GM10266 (cell line): Measurements from ENCODE around the gene MR1.

ENCODE experiments used
- DNase-seq: peaks from one replicate; pipeline ENCODE4 v3.0.0; 2012; ENCODE audit errors: extremely low spot score
- TF ChIP-seq, protein P1 (sequence below): IDR thresholded peaks from 2 replicates; pipeline ENCODE4 v1.5.1; 2012; ENCODE audit warnings: mild to moderate bottlenecking, low read depth; ENCODE audit not compliant: control insufficient read depth, insufficient read depth; ENCODE audit errors: missing control alignments

MR1 gene

GRCh38 chr1:181033799-181034451 is at the start of gene MR1:
Gene MR1 (plus strand): TSS chr1:181033983. CDS start chr1:181034008, 25 bp downstream.
- peak; percentile 86 for DNase-seq
- TF ChIP-seq, protein P1, sequence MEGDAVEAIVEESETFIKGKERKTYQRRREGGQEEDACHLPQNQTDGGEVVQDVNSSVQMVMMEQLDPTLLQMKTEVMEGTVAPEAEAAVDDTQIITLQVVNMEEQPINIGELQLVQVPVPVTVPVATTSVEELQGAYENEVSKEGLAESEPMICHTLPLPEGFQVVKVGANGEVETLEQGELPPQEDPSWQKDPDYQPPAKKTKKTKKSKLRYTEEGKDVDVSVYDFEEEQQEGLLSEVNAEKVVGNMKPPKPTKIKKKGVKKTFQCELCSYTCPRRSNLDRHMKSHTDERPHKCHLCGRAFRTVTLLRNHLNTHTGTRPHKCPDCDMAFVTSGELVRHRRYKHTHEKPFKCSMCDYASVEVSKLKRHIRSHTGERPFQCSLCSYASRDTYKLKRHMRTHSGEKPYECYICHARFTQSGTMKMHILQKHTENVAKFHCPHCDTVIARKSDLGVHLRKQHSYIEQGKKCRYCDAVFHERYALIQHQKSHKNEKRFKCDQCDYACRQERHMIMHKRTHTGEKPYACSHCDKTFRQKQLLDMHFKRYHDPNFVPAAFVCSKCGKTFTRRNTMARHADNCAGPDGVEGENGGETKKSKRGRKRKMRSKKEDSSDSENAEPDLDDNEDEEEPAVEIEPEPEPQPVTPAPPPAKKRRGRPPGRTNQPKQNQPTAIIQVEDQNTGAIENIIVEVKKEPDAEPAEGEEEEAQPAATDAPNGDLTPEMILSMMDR, result no peak

- TF ChIP-seq, protein P1, result no peak
- DNase-seq, result no peak
Observed at GRCh38 chr1:180988253-180988752, 45.5 kb upstream of the MR1 start.

- TF ChIP-seq, protein P1, result no peak
Observed at GRCh38 chr1:180994262-180994661, 39.5 kb upstream of the MR1 start.

GRCh38 chr1:180997843-180998504 is 35.8 kb upstream of the MR1 start:
- TF ChIP-seq, protein P1, result no peak
- no peak for DNase-seq

More at GRCh38 chr1:180994262-180994661, 39.5 kb upstream of the MR1 start:
- no peak for DNase-seq

- TF ChIP-seq, protein P1, result no peak
- no peak for DNase-seq
Observed at GRCh38 chr1:181001091-181001780, 32.5 kb upstream of the MR1 start.

DNA sequence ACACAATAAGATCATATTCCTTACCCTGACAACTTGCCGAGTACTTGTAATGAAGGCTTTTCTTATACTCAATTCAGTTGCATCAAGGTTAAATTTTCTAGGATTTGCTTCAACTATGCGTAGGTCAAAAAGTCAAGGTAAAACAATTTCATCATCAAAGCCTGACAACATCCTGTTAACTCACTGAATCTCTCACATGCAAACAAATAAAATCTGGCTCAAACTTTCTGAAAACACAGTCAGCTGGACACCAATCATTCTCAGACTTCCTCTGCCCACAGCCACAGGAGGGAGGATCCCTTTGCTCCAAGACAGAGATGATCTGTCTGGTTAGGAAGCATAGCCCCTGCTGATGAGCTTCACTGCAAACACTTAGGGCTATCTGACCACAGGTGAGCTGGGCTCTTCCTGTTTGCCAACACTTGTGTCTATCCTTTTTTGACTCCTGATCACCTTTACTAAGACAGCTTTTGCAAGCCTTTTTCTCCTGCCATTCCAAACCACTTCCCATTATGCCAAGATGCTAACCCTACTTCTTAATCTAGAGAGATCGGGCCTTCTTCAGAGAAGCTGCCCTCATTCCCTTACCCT is 31.1 kb upstream of the MR1 start:
- no peak for DNase-seq
- TF ChIP-seq, protein P1, result no peak
